HL-60/S4 (cell line): ENCODE data around the gene DMRT1.

Source experiments
- in situ Hi-C: fragments of 300-500 bp; cut with MboI; formaldehyde crosslinking; loops from 2 replicates; pipeline ENCODE4 v1.14.3; 2022; ENCODE audit warnings: low sequenced_read_pairs

DMRT1 gene

DNA sequence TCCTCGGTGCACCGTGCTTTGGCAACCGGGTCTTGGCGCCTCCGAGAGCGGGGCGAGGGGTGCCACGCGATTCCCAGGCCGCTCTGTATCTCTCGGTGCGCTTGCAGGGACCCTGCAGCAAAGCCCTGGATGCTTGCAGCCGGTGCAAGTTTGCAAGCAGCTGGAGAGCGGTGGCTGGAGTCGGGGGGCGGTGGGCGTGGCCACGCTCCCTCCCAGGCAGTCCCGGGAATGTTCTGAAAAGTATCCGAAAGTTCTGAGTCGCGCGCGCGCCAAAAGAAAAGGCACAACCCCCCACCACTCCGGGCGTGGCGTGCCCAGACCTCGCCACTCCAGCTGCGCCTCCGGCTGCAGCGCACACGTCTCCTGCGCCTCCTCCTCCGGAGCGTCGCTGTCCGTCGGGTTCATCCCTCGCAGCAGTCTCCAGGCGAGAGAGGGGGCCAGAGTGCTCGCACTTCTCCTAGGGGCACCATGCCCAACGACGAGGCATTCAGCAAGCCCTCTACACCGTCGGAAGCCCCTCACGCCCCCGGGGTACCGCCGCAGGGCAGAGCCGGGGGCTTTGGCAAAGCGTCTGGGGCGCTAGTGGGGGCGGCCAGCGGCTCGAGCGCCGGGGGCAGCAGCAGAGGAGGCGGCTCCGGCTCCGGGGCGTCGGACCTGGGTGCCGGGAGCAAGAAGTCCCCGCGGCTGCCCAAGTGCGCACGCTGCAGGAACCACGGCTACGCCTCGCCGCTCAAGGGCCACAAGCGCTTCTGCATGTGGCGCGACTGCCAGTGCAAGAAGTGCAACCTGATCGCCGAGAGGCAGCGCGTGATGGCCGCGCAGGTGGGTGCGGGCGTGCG, at the start of gene DMRT1:
DMRT1 (plus strand) TSS at position 327 of the 839 bp plus-strand sequence; CDS start at position 469, 142 bp downstream.
- in situ Hi-C loops = no loop called here

DNA sequence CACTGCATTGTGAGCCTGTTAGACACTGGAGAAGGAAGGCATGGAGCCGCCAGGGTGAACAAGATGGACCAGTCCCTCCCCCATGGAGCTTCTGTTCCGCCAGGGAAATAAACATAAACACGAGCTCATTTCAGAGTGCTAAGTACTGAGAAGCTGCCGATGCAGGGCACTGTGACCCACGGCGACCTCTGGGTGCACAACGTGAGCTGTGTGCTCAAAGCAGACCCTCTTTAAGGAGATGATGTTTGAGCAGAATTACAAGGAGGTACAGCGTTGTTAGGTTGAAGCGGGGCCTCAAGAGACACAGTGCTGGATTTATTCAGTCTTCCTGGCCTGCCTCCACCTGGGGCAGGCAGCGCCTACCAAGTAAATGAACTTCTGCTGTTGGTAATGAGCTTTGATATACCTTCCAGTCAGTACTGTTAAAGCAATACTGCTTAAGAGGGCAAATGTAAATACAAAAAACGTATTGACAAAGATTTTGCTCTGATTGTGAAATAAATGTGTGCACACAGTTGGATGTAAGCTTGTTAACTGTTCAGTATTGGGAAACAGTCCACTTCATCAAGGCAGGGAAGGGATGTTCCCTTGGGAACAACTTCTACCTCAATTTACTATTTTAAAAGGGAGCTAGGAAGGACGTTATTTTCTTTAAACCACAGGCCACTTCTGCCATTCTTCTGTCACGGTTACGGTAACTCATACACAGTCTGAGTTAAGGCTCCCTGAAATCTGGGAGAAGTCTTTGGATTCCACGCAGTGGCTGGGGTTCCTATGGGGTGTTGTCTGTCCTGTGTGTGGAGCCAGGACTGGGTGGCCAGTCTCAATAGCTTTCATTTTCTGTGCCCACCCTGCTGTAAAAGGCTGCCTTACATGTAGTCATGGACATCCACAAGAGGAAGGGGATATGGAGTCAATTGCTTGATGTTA, 48.9 kb upstream of the DMRT1 start:
- in situ Hi-C loops = no loop called here

DNA sequence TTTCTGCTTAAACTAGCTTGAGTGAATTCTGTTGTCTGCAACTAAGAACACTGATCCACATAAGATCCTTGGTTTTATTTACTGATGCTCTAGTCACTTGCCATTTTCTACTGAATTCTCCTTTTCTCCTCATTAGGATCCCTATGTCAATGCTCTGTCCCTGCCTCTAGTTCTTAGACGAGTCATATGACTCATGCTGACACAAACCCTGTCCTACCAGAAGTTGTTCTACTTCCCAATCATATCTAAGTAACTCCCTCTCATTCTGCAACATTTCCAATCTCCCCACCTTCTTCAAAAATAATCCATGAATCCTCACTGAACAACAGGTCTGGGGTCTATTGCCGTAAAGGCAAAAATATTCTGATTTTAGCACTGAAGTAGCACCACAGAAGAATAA, 47.1 kb upstream of the DMRT1 start:
- in situ Hi-C loops = no loop called here

DNA sequence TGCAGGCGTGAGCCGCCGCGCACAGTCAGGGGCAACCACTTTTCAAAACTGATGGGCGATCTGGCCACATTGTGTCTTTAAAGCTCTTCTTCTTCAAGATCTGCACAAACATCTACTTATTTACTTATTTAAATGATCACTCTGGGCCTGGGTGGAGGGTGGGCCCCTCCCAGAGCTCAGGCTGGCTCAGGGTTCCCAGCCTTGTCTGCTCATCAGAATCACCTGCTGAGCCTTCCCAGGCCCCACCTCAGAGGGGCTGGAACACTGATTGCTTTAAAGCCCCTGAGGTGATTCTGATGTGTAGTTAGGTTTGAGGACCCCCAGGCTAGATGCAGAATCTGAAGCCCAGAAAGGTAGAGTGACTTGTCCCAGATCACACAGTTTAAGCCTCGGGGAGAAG, 45.6 kb upstream of the DMRT1 start:
- in situ Hi-C loops = no loop called here

DNA sequence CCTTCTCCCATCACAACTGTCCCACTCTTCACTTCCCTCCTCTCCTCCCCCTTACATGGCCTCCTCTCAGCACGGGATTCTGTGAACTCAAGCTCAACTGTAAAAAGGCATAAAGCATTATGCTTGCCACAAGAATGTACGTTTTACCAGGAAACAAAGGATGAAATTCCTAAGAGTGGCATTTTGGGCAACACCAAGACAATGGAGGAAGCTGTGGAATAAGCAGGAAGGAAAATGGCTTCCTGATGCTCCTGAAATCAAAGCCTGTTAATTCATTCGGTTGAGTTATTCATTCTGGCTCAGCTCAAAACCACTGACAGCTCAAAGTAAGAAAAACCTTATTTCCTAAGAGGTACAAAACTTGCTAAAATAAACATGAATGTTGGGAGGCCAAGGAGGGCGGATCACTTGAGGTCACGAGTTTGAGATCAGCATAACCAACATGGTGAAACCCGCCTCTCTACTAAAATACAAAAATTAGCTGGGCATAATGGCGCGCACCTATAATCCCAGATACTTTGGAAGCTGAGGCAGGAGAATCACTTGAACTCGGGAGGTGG, 40.8 kb upstream of the DMRT1 start:
- in situ Hi-C loops = no loop called here

DNA sequence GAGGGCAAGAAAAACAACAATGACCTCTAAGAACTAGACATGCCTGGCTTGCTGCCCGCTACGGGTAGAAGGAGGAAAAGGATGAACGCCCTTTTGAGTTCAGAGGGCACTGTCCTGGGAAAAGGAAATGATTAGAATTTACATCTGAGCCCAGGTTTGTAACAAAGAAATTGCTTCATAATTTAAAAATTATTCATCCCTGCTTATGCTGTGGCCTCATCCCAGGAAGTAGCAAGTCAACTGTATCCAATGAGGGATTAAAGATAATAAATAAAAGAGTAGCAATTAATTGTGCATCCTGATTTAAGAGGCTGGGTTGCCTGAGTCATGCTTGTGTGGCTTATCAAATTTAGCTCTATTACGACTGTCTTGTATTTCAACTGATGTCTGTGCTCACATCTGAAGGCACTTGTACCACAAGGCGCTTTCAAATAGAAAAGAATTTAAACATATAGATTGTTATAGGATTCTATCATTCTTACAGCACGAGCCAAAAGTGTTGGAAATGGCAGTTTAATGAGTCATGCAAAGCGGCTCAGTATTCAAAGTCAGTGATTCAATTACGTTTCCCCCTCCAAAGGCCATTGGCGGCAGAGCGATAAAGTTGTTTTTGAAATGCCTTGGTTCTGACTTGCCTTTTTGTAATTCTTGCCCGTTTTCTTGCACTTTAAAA, 40.0 kb upstream of the DMRT1 start:
- in situ Hi-C loops = no loop called here

DNA sequence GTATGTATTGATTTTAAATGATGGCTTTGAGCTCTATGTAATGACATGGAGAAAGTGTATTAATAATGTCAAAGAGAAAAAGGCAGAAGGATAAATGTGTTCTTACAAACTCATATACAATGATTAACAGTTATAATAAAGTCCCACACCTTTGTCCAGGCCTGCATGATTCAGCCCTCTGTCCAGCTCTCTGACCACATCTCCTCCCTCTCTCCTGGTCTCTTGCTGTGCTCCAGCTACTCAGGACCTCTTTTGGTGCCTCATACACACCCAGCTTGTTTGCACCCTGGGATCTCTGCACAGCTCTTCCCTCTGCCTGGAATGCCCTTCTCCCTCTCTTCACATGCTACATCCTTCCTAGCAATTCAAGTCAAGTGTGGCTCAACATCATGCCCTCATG, 37.5 kb upstream of the DMRT1 start:
- in situ Hi-C loops = no loop called here

DNA sequence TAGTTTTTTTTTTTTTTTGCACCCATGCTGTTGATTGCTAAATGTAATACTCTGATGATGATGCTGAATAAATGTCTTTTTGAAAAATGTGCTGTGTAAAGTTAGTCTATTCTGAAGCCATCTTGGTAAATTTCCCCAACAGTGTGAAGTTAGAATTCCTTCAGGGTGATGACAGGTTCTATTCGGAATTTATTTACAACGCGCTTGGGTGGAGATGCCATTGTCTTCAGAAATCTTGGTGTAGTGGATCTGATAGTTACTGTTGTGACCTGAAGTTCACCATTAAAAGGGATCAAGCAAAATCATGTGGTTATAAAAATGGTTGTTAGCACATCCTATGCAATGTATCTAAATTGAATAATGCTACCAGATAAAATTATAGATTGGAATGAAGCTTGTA, 36.3 kb upstream of the DMRT1 start:
- in situ Hi-C loops = no loop called here

DNA sequence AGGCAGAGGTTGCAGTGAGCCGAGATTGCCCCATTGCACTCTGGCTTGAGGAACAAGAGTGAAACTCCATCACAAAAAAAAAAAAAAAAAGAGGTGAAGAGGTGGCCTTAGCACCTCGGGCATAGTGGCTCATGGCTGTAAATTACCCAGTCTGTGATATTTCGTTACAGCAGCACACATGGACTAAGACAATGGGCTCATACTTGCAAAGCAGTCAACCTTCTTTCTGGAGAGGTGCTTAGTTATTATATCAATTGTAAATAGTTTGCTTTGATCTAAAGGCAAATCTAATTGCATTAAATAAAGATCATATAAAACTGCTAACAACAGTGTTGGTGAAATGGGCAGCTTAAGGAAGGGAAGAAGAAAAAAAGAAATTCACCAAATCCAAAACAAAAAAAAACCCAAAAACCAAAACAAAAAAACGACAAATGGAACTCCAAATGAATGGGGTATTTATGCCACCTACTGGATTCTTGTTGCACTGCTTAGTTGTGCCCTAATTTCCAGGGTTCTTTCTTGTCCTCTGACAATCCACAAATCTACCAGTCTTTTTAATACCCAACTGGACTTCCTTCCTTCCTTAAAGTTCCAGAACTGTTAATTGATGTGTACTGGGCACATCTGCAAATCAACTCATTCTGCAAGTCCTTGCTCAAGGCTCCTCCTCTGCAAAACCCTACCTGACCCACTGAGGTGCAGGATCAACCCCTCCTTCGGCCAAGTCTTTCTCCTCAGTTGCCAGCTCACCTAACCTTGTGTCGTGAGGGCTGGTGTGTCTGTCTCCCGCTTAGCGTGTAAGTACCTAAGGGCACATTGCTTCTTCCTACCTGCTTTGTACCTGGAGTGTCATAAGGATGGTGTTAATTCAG, 35.0 kb upstream of the DMRT1 start:
- in situ Hi-C loops = no loop called here

DNA sequence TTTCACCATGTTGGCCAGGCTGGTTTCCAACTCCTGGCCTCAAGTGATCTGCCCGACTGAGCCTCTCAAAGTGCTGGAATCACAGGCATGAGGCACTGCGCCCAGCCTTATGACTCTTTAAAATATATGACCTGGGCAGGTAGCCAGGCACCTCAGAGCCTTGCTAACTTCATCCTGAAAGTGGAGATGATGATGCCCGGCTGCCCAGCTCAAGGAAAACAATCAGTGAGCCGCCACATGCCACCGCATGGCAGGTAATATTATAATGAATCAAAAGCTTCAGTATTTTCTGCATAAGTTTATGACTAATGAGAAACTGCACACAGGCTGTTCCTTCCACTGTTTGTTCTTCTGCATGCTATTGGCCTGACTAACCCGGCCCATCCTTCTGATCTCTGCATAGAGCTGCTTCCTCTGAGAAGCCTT, 30.4 kb upstream of the DMRT1 start:
- in situ Hi-C loops = no loop called here

DNA sequence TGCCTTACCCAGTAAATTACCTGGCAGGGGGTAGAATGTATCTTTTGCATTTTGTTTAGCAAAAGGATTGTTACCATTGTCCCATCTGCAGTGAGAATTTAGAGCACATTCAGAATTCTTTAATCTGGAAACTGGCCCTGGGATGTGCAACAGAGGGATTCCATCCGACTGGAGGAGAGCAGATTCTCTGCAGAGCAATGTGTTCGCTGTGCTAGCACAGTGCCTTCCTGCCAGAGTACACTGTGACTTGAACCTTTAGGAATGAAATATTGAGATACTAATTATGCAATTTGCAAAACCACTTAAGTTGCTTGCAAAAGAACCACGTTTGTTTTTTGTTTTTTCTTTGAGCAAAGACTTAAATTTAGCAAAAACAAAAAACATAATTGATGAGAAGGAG, 22.5 kb upstream of the DMRT1 start:
- in situ Hi-C loops = no loop called here

DNA sequence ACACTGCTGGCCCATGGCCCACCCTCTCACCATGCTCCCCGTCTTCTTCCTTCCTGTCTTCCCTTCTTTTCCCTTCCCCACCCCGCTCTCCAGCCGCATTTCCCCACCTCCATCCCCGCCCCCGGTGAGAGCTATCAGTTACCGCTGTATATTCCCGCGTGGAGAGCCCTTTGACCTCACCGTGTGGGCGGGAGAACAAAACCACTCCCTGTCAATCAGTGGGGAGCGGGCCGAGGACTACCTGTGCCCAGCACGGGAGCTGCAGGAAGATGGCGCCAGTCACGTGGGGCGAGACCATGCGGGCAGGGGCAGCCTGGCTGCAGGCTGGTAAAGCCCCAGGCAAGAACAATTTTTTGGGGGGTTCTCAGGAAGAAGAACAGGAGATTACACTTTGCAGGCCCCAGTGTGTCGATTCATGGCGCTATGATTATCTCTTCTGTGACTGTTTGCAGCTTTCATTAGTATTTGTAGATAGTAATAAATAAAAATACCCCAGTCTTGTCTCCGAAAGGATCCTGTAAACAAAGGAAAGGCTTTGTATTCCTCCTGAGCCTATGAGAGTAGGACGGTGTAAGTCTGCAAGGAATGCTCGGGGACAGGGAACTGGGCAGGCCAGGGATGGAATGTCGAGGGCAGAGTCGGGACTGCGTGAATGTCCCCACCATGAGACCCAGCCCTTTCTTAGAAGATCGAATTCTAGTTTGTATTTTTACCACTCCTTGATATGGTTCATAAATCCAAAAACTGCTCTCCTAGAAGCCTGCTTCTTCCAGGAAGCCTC, 14.8 kb upstream of the DMRT1 start:
- in situ Hi-C loops = no loop called here

DNA sequence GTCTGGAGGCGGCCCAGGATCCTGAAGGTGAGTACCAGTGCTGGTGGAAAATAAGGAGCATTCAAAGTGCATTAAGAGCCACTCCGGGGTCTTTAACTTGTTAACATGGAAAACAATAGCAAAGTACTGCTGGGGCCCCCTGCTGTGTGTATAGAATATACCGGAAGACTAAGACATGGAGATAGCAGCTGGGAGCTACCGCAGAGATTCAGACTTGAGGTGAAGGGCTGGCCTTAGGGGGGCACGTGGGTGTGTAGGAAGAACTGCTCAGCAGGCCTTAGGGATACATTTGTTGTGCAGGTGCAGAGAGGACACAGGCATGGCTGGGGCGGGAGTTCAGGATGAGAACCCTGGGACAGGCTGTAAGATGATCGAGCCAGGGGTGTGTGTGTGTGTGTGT, 1.2 kb upstream of the DMRT1 start:
- in situ Hi-C loops = no loop called here

DNA sequence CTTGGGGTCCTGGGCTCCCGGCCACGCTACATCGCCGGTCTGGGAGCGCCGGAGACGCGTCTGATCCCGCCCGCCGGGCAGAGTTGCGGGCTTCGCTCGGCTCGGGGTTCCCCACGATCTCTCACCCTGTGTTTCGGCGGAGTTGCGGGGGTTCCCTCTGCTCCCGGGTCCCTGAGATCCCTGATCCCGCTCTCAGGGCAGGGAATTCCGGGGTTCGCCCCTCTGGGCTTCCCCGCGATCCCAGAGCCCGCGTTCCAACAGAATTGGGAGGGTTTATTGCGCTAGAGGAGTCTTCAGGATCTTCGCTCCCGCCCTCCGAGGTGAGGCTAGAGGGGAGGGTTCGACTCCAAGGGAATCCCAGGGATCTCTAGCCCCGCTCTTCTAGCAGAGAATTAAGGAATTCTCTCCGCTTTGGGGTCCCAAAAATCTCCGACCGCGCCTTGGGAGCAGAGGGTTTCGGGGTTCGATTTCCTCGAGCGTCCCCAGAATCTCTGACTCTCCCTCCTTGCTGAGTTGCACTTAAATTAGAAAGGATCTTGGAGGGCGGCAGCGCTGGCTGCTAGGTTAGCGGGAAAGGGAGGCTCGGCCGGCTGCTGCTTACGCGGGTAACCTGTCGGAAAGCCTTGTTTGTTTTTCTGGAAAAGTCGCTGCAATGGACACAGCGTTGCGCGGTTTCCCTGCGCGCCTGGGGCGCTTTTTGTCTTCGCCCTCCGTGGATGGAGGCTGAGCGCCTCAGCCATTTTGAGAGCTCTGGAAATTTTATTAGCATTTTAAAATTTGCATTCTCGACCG, 1.3 kb downstream of the DMRT1 start:
- in situ Hi-C loops = no loop called here

DNA sequence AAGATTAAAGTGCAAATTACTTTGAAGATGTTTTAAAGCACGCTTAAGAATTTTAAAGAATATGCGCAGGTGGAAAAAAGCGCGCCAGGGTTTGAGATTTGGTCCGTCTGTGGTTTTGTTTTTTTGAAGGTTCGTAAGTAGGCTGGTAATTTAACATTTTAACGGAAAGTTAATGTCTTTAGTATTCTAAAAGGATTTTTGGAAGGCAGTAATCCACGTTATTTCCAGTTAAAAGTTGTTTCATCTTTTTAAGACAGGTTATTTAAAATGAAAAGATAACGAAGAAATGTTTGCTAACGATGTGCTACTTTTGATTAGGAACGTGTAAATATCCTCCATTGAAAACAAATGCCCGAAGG, 1.9 kb downstream of the DMRT1 start:
- in situ Hi-C loops = no loop called here

DNA sequence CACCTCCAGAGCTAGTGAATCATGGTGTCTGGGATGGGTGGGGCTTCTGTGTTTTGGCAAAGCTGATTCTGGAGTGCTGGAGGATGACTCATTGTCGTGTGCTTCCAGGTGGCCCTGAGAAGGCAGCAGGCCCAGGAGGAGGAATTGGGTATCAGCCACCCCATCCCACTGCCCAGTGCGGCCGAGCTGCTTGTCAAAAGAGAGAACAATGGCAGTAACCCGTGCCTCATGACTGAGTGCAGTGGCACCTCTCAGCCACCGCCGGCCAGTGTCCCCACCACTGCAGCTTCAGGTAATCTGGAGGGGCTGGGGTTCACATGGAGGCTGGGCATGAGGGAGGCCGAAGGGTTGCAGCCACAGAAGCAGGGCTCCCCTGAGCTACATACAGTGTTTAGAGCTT, 5.4 kb downstream of the DMRT1 start:
- in situ Hi-C loops = no loop called here

DNA sequence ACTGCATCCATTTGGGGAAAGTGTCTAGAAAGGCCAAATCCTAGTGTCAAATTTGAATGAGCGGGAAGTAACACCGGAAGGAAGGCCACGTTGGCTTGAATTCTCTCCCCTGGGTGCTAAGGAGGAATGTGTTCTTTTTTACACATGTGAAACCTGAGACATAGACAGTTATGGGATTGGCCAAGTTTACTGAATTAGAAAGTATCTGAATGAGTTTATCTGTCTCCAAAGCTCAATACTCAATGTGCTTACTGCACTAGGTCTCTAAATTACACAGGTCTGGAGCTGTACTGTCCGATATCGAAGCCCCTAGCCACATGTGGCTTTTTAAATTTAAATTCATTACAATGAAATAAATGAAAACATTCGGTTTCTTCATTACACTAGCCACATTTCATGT, 6.0 kb downstream of the DMRT1 start:
- in situ Hi-C loops = no loop called here

DNA sequence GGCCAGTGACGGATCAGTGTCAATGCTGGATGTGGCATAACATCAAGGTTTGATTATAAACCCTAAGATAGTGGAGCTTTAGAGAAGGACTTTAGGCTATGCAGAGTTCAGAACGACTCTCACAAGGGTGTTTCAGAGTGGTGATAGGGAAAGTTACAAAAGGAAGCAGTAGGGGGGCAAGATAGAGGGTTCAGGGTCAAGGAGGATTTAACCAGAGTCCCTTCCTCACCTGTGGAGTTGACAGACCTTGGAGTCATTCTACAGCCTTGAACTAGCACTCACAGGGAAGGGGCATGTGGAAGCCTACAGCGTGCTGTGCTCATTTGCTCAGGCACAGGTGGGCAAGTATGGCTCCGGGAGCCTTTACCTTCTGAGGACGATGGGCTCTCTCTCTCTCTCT, 7.9 kb downstream of the DMRT1 start:
- in situ Hi-C loops = no loop called here

DNA sequence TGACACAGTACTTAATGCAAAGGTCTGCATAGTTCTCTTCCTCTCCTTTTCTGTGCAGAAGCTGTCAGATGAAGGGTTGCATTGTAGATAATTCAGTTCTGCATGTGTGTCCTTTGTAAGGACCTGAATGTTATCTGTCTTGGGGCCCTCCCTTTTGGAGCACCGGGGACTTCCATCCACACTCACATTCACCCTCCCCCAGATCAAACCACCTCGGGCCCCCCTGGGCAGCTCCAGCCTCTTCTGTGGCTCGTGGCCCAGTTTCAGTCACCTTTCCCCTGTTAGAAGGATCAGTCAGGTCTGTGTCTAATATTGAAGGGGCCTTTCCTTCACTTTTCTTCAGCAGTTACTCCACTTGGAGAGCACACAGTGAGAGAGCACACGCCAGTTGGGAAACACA, 11.0 kb downstream of the DMRT1 start:
- in situ Hi-C loops = no loop called here
